ENCODE data around the gene PATJ. TPM values are rescaled to one million over a fixed set of nuclear protein-coding genes. Genes with fewer than 3 reads are reported as not detected.

The PATJ gene
- total and polyA plus RNA-seq, 3 donors from 2014 or later: 12.9 to 44.5 (median 21.6) TPM

DNA sequence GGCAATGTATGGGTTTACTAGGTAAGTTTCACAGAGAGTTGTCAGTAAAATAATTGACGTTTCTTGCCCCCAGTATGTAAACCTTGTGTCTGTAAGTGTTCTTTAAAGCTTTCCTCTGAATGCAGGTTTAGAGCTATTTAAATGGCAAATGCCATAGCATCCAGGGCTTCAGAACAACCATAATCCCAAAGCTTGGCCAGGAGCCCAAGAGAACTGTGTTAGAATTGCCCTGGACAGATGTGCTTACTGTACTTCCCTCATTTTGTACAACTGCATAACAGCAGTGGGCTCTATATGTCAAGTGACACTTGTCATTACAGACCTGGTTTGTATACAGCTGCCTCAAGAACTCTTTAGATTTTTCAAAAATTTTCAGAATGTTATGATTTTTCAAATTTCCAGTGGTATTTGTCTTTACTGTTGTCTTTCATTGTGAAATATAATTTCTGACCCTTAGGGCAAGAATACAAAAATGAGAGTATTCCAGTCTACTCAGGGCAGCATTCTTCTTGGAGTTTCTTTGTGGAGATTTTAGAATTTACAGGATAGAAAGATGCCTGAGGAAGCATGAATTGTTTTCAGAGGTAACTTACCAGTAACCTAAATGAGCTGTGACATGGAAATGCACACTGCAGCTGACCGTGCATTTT lies 315.5 kb downstream of the PATJ start:
- no peaks in the 10 kb centered on the region for H3K27me3 ChIP-seq
- H3K4me1 ChIP-seq: no peaks in the 10 kb centered on the region
- no peaks in the 10 kb centered on the region for H3K9me3 ChIP-seq
- H3K27ac ChIP-seq: no peak overlapping the region
- TF ChIP-seq POLR2A (IDR thresholded peaks at IDR 0.05): no peak
- TF ChIP-seq, protein P1, sequence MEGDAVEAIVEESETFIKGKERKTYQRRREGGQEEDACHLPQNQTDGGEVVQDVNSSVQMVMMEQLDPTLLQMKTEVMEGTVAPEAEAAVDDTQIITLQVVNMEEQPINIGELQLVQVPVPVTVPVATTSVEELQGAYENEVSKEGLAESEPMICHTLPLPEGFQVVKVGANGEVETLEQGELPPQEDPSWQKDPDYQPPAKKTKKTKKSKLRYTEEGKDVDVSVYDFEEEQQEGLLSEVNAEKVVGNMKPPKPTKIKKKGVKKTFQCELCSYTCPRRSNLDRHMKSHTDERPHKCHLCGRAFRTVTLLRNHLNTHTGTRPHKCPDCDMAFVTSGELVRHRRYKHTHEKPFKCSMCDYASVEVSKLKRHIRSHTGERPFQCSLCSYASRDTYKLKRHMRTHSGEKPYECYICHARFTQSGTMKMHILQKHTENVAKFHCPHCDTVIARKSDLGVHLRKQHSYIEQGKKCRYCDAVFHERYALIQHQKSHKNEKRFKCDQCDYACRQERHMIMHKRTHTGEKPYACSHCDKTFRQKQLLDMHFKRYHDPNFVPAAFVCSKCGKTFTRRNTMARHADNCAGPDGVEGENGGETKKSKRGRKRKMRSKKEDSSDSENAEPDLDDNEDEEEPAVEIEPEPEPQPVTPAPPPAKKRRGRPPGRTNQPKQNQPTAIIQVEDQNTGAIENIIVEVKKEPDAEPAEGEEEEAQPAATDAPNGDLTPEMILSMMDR (IDR thresholded peaks at IDR 0.05): no peak
- no peak overlapping the region for H3K4me3 ChIP-seq
- H3K36me3 ChIP-seq (ENCODE audit: low read depth, missing control alignments): no peaks in the 10 kb centered on the region
- WGBS, 2 donors: 88 to 98% methylated on average over 2 of the region's 2 CpGs
- intact Hi-C loops (cut with DNase I; ENCODE audit: low total_unique reads): no loop called here
- no peak for DNase-seq

DNA sequence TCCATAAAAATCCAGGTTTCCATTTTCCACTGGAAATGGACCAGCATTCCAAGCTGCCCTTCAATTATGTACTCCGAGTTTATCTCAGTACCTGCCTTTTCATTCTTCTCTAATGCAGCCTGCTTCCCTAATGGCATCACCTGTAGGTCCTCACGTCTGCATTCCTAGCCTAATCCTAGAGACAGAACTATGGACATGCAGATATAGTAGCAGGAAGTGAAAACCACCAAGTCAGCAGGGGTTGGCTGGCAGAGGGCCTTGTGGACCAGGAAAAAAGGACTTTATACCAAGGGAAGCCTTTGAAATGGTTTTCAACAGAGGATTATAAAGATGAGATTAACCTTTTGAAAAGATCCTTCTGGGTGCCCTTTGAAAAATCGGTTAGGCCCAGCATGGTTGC lies 316.7 kb downstream of the PATJ start:
- Histone ChIP-seq H3K4me3 (no peak overlapping the region), H3K4me1 (no peaks in the 10 kb centered on the region), H3K9me3 (no peaks in the 10 kb centered on the region), H3K36me3 (ENCODE audit: low read depth, missing control alignments) (no peaks in the 10 kb centered on the region), H3K27me3 (no peaks in the 10 kb centered on the region), H3K27ac (no peak overlapping the region)
- WGBS, 2 donors: 74 to 76% methylated on average over 3 of the region's 3 CpGs
- TF ChIP-seq, protein P1 (IDR thresholded peaks at IDR 0.05): no peak
- no peak for TF ChIP-seq POLR2A (IDR thresholded peaks at IDR 0.05)
- no peak for DNase-seq
- intact Hi-C loops (cut with DNase I; ENCODE audit: low total_unique reads): no loop called here

DNA sequence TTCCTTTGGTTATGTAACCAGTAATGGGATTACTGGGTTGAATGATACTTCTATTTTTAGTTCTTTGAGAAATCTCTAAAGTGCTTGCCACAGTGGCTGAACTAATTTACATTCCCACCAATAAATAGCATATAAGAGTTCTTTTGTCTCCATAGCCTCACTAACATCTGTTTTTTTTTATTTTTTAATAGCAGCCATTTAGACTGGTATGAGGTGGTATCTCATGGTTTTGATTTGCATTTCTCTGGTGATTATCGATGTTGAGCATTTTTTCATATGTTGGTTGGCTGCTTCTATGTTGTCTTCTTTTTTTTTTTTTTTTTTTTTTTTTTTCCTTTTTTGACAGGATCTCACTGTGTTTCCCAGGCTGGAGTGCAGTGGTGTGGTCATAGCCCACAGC lies 319.8 kb downstream of the PATJ start:
- intact Hi-C loops (cut with DNase I; ENCODE audit: low total_unique reads): no loop called here
- H3K27me3 ChIP-seq: no peaks in the 10 kb centered on the region
- no peaks in the 10 kb centered on the region for H3K36me3 ChIP-seq (ENCODE audit: low read depth, missing control alignments)
- 92 to 100% methylated on average over 1 of the region's 1 CpG for WGBS, 2 donors
- TF ChIP-seq POLR2A (IDR thresholded peaks at IDR 0.05): no peak
- TF ChIP-seq, protein P1 (IDR thresholded peaks at IDR 0.05): no peak
- H3K27ac ChIP-seq: no peak overlapping the region
- DNase-seq: no peak
- no peaks in the 10 kb centered on the region for H3K9me3 ChIP-seq
- no peak overlapping the region for H3K4me3 ChIP-seq
- no peaks in the 10 kb centered on the region for H3K4me1 ChIP-seq

DNA sequence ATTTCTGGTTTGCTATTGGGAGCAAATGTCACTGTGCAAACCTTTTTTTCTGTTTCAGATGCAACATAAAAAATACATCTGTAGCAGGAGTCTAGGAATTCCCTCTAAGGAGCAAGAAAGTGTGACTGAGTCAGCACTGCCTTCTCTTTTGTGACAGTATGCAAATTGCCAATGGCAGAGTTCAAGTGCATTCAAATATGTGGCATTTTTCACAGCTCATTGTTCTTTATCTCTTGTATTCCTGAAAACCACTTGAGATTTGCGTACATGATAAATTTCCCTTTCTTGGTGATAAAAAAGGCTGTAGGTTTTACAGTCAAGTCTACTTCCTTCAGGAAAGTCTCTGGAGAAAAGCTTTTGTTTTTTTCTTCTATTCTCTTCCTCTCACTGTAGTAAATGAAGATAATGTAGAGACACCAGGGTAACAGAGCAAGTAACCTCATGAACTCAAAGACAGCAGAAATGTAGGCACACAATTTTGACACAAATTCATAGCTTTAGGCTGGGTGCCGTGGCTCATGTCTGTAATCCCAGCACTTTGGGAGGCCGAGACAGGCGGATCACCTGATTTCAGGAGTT lies 322.6 kb downstream of the PATJ start:
- intact Hi-C loops (cut with DNase I; ENCODE audit: low total_unique reads): no loop called here
- Histone ChIP-seq H3K4me1 (peaks cover 11% of the 10 kb centered on the region), H3K27ac (no peak overlapping the region), H3K9me3 (no peaks in the 10 kb centered on the region), H3K36me3 (ENCODE audit: low read depth, missing control alignments) (no peaks in the 10 kb centered on the region), H3K27me3 (no peaks in the 10 kb centered on the region), H3K4me3 (no peak overlapping the region)
- no peak for DNase-seq
- 93 to 96% methylated on average over 4 of the region's 4 CpGs for WGBS, 2 donors
- TF ChIP-seq, protein P1 (IDR thresholded peaks at IDR 0.05): no peak
- TF ChIP-seq POLR2A (IDR thresholded peaks at IDR 0.05): no peak

DNA sequence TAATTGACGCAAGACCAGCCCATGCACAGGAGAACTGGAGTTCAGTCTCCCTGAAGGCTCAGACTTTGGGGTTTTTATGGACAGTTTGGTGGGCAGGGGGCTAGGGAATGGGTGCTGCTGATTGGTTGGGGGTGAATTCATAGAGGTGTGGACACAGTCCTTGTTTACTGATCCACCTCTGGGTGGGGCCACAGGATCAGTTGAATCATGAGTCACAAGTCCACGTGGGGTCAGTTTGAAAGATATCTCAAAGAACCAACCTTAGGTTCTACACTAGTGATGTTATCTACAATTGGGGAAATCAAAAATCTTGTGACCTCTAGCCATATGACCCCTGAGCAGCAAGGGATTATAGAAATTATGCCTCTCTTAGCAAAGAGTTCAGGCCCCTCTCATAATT lies 324.4 kb downstream of the PATJ start:
- Histone ChIP-seq H3K4me1 (peaks cover 11% of the 10 kb centered on the region), H3K27ac (no peak overlapping the region), H3K27me3 (no peaks in the 10 kb centered on the region), H3K4me3 (no peak overlapping the region), H3K9me3 (no peaks in the 10 kb centered on the region), H3K36me3 (ENCODE audit: low read depth, missing control alignments) (no peaks in the 10 kb centered on the region)
- intact Hi-C loops (cut with DNase I; ENCODE audit: low total_unique reads): no loop called here
- 95 to 98% methylated on average over 2 of the region's 2 CpGs for WGBS, 2 donors
- no peak for TF ChIP-seq POLR2A (IDR thresholded peaks at IDR 0.05)
- TF ChIP-seq, protein P1 (IDR thresholded peaks at IDR 0.05): no peak
- no peak for DNase-seq

All from testis (tissue), 3 donors.